Chondrocyte (in vitro differentiated cells): Measurements from ENCODE around the gene PRELID3B. TPM values are rescaled to one million over a fixed set of nuclear protein-coding genes. Genes with fewer than 3 reads are reported as not detected.

ENCODE experiments used
- DNase-seq: peaks from one replicate; pipeline ENCODE4 v3.0.0; 2021; ENCODE audit warnings: mixed read lengths, low spot score
- H3K27ac Mint-ChIP-seq: one replicate; pipeline ENCODE4 v1.8.0; 2021; ENCODE audit warnings: mild to moderate bottlenecking, moderate library complexity, mixed read lengths; ENCODE audit not compliant: unreplicated experiment
- H3K27me3 Mint-ChIP-seq: 2 replicates; pipeline ENCODE4 v1.8.0; 2021; ENCODE audit warnings: low read depth, mixed read lengths
- H3K36me3 Mint-ChIP-seq: 2 replicates; pipeline ENCODE4 v1.8.0; 2021; ENCODE audit warnings: low read depth, mixed read lengths
- H3K4me1 Mint-ChIP-seq: 2 replicates; pipeline ENCODE4 v1.8.0; 2021; ENCODE audit warnings: low read depth, mild to moderate bottlenecking, mixed read lengths
- H3K4me3 Mint-ChIP-seq: one replicate; pipeline ENCODE4 v1.8.0; 2021; ENCODE audit warnings: mild to moderate bottlenecking, moderate library complexity, mixed read lengths; ENCODE audit not compliant: unreplicated experiment
- H3K9me3 Mint-ChIP-seq: 2 replicates; pipeline ENCODE4 v1.8.0; 2021; ENCODE audit warnings: low read depth, mixed read lengths
- total RNA-seq: library from RNA; stranded (reverse); gene quantifications from 3 replicates; pipeline ENCODE4 v1.2.1, GENCODE V29; 2021
- TF ChIP-seq, protein P1 (sequence below): fragments of 200-600 bp; sonication (generic); IDR thresholded peaks from 2 replicates; pipeline ENCODE4 v1.5.0; 2021; ENCODE audit warnings: antibody characterized with exemption, mild to moderate bottlenecking, moderate library complexity

PRELID3B gene
- total RNA-seq, 1 donor from 2014 or later = 41.1 TPM

- H3K27ac Mint-ChIP-seq = no peak overlapping the region
- H3K4me3 Mint-ChIP-seq = no peak overlapping the region
- TF ChIP-seq, protein P1, sequence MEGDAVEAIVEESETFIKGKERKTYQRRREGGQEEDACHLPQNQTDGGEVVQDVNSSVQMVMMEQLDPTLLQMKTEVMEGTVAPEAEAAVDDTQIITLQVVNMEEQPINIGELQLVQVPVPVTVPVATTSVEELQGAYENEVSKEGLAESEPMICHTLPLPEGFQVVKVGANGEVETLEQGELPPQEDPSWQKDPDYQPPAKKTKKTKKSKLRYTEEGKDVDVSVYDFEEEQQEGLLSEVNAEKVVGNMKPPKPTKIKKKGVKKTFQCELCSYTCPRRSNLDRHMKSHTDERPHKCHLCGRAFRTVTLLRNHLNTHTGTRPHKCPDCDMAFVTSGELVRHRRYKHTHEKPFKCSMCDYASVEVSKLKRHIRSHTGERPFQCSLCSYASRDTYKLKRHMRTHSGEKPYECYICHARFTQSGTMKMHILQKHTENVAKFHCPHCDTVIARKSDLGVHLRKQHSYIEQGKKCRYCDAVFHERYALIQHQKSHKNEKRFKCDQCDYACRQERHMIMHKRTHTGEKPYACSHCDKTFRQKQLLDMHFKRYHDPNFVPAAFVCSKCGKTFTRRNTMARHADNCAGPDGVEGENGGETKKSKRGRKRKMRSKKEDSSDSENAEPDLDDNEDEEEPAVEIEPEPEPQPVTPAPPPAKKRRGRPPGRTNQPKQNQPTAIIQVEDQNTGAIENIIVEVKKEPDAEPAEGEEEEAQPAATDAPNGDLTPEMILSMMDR = peak; percentile 72
- no peaks in the 10 kb centered on the region for H3K36me3 Mint-ChIP-seq
- DNase-seq = no peak
- H3K4me1 Mint-ChIP-seq = peaks cover 5% of the 10 kb centered on the region
- no peaks in the 10 kb centered on the region for H3K9me3 Mint-ChIP-seq
- peaks cover 6% of the 10 kb centered on the region for H3K27me3 Mint-ChIP-seq
Measured at GRCh38 chr20:59082077-59082740, 39.6 kb upstream of the PRELID3B start.

DNA sequence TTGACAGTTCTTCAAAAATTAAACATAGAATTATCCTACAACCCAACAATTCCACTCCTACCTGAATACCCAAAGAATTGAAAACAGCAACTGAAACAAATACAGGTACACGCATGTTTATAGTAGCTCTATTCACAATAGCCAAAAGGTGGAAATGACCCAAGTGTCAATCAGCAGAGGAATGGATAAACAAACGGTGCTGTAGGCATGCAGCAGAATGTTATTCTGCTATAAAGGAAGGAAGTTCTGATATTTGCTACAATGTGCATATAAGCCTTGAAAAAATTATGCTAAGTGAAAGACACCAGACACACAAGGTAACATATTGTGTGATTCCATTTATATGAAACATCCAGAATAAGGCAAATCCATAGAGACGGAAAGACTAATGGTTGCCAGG, 38.5 kb upstream of the PRELID3B start:
- Mint-ChIP-seq H3K9me3 (no peaks in the 10 kb centered on the region), H3K4me3 (no peak overlapping the region), H3K36me3 (no peaks in the 10 kb centered on the region), H3K27me3 (peaks cover 9% of the 10 kb centered on the region), H3K4me1 (peaks cover 5% of the 10 kb centered on the region), H3K27ac (no peak overlapping the region)
- DNase-seq = no peak
- TF ChIP-seq, protein P1 = no peak

DNA sequence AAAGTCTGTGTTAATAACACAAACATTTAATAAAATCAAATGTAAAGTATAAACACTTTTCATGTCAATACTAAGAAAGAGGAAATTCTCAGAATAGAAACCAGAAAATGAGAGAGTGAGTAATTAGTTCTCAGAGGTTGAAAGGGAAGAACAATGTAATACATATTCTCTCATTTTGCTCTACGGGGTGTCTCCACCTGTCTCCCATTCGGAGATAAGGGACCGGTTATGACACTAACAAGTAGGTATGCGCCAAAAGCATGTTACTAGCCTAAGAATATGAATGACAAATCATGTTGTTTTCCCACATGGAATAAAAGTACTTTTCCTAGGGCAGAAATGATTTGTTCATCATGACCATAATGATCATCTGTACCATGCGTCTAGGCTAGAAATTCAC, 35.6 kb upstream of the PRELID3B start:
- H3K27ac Mint-ChIP-seq = no peak overlapping the region

DNA sequence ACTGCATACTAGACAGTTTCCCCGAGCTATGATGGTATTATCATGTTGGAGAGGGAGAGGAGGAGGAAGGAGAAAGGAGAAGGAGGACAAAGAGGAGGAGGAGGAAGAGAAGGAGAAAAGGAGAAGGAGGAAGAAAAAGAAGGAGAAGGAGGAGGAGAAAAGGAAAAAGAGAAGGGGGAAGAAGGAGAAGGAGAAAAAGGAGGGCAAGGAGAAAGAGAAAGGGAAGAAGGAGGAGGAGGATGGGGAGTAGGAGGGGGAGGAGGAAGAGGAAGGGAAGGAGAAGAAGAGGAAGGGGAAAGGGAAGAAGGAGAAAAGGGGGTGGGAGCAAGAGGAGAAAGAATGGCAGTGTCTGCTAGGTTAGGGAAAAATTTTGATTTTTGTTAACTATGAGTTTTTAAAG, 35.1 kb upstream of the PRELID3B start:
- H3K9me3 Mint-ChIP-seq = no peaks in the 10 kb centered on the region
- no peaks in the 10 kb centered on the region for H3K36me3 Mint-ChIP-seq
- no peak overlapping the region for H3K4me3 Mint-ChIP-seq
- no peak for DNase-seq
- H3K27ac Mint-ChIP-seq = no peak overlapping the region
- TF ChIP-seq, protein P1 = no peak
- H3K27me3 Mint-ChIP-seq = peaks cover 21% of the 10 kb centered on the region
- H3K4me1 Mint-ChIP-seq = no peaks in the 10 kb centered on the region

More for the DNA sequence above, 35.6 kb upstream of the PRELID3B start:
- Mint-ChIP-seq H3K4me3 (no peak overlapping the region), H3K4me1 (peaks cover 5% of the 10 kb centered on the region), H3K36me3 (no peaks in the 10 kb centered on the region), H3K27me3 (peaks cover 17% of the 10 kb centered on the region), H3K9me3 (no peaks in the 10 kb centered on the region)
- TF ChIP-seq, protein P1 = no peak
- DNase-seq = no peak

- Mint-ChIP-seq H3K4me1 (no peaks in the 10 kb centered on the region), H3K36me3 (no peaks in the 10 kb centered on the region), H3K27ac (no peak overlapping the region), H3K4me3 (no peak overlapping the region), H3K9me3 (no peaks in the 10 kb centered on the region), H3K27me3 (peaks cover 27% of the 10 kb centered on the region)
- no peak for DNase-seq
- TF ChIP-seq, protein P1 = no peak
Measured at GRCh38 chr20:59075934-59076508, 33.4 kb upstream of the PRELID3B start.
